Measurements from ENCODE around the gene NELFB.
"Not testable (repeated sequence)": the region's sequence is repeated elsewhere in the genome, so short reads cannot be mapped to it uniquely, and the experiment has no call there.

Gene NELFB

DNA sequence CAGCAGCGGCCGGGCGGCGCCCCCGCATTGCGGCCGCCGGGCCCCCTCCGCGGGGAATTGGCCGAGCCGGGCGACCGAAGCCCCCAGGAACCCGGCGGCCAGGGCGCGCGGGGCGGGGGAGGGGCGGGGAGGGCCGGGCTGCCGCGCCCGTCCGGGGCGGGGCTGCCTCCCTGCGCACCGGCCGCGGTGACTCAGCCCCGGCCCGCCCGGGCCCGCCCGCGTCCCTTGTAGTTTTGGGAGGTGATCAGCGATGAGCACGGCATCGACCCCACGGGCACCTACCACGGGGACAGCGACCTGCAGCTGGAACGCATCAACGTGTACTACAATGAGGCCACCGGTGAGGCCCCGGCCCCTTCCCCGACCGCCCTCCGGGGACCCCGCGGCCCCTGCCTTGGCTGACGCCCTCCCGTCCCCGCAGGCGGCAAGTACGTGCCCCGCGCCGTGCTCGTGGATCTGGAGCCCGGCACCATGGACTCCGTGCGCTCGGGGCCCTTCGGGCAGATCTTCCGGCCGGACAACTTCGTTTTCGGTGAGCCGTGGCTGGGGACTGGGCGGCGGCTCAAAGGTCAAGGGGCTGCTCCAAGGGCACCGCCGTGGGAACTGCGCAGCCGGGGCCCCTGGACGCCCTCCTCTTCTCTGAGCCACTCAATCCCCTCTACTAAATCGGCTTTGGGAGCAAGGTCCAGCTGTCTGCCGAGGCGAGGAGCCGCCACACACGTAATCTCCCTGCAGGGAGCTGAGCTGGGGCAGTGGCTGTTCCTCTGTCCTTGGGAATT is 13.4 kb upstream of the NELFB start:
- ATAC-seq, result no peak
- TF ChIP-seq ZNF70 (CRISPR knock-in tag; IDR thresholded peaks at IDR 0.05) (no peak), PPARA (CRISPR knock-in tag; IDR thresholded peaks at IDR 0.05; ENCODE audit: borderline replicate concordance) (no peak), ESRRG (CRISPR knock-in tag; IDR thresholded peaks at IDR 0.05) (no peak), RARB (CRISPR knock-in tag; IDR thresholded peaks at IDR 0.05) (no peak), ZNF8 (CRISPR knock-in tag; IDR thresholded peaks at IDR 0.05) (no peak), GLIS3 (CRISPR knock-in tag; IDR thresholded peaks at IDR 0.05) (no peak)
- TF ChIP-seq, protein P1, sequence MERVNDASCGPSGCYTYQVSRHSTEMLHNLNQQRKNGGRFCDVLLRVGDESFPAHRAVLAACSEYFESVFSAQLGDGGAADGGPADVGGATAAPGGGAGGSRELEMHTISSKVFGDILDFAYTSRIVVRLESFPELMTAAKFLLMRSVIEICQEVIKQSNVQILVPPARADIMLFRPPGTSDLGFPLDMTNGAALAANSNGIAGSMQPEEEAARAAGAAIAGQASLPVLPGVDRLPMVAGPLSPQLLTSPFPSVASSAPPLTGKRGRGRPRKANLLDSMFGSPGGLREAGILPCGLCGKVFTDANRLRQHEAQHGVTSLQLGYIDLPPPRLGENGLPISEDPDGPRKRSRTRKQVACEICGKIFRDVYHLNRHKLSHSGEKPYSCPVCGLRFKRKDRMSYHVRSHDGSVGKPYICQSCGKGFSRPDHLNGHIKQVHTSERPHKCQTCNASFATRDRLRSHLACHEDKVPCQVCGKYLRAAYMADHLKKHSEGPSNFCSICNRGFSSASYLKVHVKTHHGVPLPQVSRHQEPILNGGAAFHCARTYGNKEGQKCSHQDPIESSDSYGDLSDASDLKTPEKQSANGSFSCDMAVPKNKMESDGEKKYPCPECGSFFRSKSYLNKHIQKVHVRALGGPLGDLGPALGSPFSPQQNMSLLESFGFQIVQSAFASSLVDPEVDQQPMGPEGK (CRISPR knock-in tag; IDR thresholded peaks at IDR 0.05; ENCODE audit: borderline replicate concordance), result no peak
- TF ChIP-seq, protein P2, sequence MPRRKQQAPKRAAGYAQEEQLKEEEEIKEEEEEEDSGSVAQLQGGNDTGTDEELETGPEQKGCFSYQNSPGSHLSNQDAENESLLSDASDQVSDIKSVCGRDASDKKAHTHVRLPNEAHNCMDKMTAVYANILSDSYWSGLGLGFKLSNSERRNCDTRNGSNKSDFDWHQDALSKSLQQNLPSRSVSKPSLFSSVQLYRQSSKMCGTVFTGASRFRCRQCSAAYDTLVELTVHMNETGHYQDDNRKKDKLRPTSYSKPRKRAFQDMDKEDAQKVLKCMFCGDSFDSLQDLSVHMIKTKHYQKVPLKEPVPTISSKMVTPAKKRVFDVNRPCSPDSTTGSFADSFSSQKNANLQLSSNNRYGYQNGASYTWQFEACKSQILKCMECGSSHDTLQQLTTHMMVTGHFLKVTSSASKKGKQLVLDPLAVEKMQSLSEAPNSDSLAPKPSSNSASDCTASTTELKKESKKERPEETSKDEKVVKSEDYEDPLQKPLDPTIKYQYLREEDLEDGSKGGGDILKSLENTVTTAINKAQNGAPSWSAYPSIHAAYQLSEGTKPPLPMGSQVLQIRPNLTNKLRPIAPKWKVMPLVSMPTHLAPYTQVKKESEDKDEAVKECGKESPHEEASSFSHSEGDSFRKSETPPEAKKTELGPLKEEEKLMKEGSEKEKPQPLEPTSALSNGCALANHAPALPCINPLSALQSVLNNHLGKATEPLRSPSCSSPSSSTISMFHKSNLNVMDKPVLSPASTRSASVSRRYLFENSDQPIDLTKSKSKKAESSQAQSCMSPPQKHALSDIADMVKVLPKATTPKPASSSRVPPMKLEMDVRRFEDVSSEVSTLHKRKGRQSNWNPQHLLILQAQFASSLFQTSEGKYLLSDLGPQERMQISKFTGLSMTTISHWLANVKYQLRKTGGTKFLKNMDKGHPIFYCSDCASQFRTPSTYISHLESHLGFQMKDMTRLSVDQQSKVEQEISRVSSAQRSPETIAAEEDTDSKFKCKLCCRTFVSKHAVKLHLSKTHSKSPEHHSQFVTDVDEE (CRISPR knock-in tag; IDR thresholded peaks at IDR 0.05), result no peak
- TF ChIP-seq, protein P3, sequence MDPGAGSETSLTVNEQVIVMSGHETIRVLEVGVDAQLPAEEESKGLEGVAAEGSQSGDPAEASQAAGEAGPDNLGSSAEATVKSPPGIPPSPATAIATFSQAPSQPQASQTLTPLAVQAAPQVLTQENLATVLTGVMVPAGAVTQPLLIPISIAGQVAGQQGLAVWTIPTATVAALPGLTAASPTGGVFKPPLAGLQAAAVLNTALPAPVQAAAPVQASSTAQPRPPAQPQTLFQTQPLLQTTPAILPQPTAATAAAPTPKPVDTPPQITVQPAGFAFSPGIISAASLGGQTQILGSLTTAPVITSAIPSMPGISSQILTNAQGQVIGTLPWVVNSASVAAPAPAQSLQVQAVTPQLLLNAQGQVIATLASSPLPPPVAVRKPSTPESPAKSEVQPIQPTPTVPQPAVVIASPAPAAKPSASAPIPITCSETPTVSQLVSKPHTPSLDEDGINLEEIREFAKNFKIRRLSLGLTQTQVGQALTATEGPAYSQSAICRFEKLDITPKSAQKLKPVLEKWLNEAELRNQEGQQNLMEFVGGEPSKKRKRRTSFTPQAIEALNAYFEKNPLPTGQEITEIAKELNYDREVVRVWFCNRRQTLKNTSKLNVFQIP (CRISPR knock-in tag; IDR thresholded peaks at IDR 0.05; ENCODE audit: borderline replicate concordance, low read depth), result no peak

DNA sequence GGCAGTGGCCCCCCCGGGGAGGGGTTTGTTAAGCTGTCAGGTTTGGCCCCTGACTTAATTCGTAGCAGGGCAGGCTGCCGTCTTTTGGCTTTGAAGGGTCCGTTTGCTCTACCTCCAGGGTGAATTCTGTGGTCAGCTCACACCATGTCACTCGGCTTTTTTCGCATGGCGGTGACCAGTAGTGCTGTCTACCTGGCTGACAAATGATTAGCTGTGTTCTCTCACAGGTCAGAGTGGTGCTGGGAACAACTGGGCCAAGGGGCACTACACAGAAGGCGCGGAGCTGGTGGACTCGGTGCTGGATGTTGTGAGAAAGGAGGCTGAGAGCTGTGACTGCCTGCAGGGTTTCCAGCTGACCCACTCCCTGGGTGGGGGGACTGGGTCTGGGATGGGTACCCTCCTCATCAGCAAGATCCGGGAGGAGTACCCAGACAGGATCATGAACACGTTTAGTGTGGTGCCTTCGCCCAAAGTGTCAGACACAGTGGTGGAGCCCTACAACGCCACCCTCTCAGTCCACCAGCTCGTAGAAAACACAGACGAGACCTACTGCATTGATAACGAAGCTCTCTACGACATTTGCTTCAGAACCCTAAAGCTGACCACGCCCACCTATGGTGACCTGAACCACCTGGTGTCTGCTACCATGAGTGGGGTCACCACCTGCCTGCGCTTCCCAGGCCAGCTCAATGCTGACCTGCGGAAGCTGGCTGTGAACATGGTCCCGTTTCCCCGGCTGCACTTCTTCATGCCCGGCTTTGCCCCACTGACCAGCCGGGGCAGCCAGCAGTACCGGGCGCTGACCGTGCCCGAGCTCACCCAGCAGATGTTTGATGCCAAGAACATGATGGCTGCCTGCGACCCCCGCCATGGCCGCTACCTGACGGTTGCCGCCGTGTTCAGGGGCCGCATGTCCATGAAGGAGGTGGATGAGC is 12.6 kb upstream of the NELFB start:
- no peak for TF ChIP-seq SNAI2 (CRISPR knock-in tag; IDR thresholded peaks at IDR 0.05)
- no peak for TF ChIP-seq TCF4 (CRISPR knock-in tag; IDR thresholded peaks at IDR 0.05; ENCODE audit: borderline replicate concordance)
- TF ChIP-seq BACH2 (CRISPR knock-in tag; IDR thresholded peaks at IDR 0.05; ENCODE audit: borderline replicate concordance), result no peak
- no peak for TF ChIP-seq OSR1 (CRISPR knock-in tag; IDR thresholded peaks at IDR 0.05)
- TF ChIP-seq ZNF70 (CRISPR knock-in tag; IDR thresholded peaks at IDR 0.05), result no peak
- TF ChIP-seq, protein P4, sequence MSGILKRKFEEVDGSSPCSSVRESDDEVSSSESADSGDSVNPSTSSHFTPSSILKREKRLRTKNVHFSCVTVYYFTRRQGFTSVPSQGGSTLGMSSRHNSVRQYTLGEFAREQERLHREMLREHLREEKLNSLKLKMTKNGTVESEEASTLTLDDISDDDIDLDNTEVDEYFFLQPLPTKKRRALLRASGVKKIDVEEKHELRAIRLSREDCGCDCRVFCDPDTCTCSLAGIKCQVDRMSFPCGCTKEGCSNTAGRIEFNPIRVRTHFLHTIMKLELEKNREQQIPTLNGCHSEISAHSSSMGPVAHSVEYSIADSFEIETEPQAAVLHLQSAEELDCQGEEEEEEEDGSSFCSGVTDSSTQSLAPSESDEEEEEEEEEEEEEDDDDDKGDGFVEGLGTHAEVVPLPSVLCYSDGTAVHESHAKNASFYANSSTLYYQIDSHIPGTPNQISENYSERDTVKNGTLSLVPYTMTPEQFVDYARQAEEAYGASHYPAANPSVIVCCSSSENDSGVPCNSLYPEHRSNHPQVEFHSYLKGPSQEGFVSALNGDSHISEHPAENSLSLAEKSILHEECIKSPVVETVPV (CRISPR knock-in tag; IDR thresholded peaks at IDR 0.05), result no peak
- TF ChIP-seq ARNTL (CRISPR knock-in tag; IDR thresholded peaks at IDR 0.05; ENCODE audit: borderline replicate concordance, low read depth), result no peak
- TF ChIP-seq ZNF565 (CRISPR knock-in tag; conservative IDR thresholded peaks at IDR 0.05; ENCODE audit: low read depth), result no peak
- no peak for TF ChIP-seq PPARA (CRISPR knock-in tag; IDR thresholded peaks at IDR 0.05; ENCODE audit: borderline replicate concordance)
- no peak for TF ChIP-seq ZC3H10 (CRISPR knock-in tag; IDR thresholded peaks at IDR 0.05)
- TF ChIP-seq, protein P3 (CRISPR knock-in tag; IDR thresholded peaks at IDR 0.05; ENCODE audit: borderline replicate concordance, low read depth), result no peak
- TF ChIP-seq ISL1 (CRISPR knock-in tag; IDR thresholded peaks at IDR 0.05), result no peak
- ATAC-seq, result no peak

DNA sequence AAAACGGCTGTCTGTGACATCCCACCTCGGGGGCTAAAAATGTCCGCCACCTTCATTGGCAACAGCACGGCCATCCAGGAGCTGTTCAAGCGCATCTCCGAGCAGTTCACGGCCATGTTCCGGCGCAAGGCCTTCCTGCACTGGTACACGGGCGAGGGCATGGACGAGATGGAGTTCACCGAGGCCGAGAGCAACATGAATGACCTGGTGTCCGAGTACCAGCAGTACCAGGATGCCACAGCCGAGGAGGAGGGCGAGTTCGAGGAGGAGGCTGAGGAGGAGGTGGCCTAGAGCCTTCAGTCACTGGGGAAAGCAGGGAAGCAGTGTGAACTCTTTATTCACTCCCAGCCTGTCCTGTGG is 11.9 kb upstream of the NELFB start:
- ATAC-seq, result not testable (repeated sequence)
